ENCODE measurements around the gene KCNAB1.
"Not testable (repeated sequence)": the region's sequence is repeated elsewhere in the genome, so short reads cannot be mapped to it uniquely, and the experiment has no call there.

GRCh38 chr3:156194945-156195344 lies 74.6 kb downstream of the KCNAB1 start:
- not testable (repeated sequence) for TF ChIP-seq CTCF, POLR2A (IDR thresholded peaks at IDR 0.05)

Data from suprapubic skin (tissue), 3 donors.